GM18508 (cell line): ENCODE data around the gene GPX5.

Source experiments
- ATAC-seq: cut with Tn5 transposase; IDR thresholded peaks from one replicate; pipeline ENCODE4 v1.9.1; 2021; ENCODE audit warnings: moderate number of reproducible peaks; ENCODE audit not compliant: insufficient read depth, unreplicated experiment

Gene GPX5

GRCh38 chr6:28553384-28553985, 27.8 kb downstream of the GPX5 start:
- no peak for ATAC-seq

- no peak for ATAC-seq
These were observed 28.6 kb downstream of the GPX5 start for GRCh38 chr6:28553986-28554881.

- no peak for ATAC-seq
These were observed 29.5 kb downstream of the GPX5 start for GRCh38 chr6:28555136-28555535.

- no peak for ATAC-seq
These were observed 32.9 kb downstream of the GPX5 start for GRCh38 chr6:28558629-28559028.

- no peak for ATAC-seq
These were observed 37.9 kb downstream of the GPX5 start for GRCh38 chr6:28563430-28564095.

- no peak for ATAC-seq
These were observed 40.3 kb downstream of the GPX5 start for GRCh38 chr6:28565823-28566526.

- no peak for ATAC-seq
These were observed 41.0 kb downstream of the GPX5 start for GRCh38 chr6:28566527-28567252.

GRCh38 chr6:28567506-28567905, 41.8 kb downstream of the GPX5 start:
- no peak for ATAC-seq

- no peak for ATAC-seq
These were observed 42.9 kb downstream of the GPX5 start for GRCh38 chr6:28568515-28569108.

- no peak for ATAC-seq
These were observed 44.1 kb downstream of the GPX5 start for GRCh38 chr6:28569748-28570147.

- ATAC-seq = no peak
These were observed 54.8 kb downstream of the GPX5 start for GRCh38 chr6:28580475-28580874.

GRCh38 chr6:28583463-28583862, 57.8 kb downstream of the GPX5 start:
- no peak for ATAC-seq
